GM18499 (cell line): ENCODE results near the gene ORAI1.
"Not testable (repeated sequence)": the region's sequence is repeated elsewhere in the genome, so short reads cannot be mapped to it uniquely, and the experiment has no call there.

Source experiments
- ATAC-seq: cut with Tn5 transposase; IDR thresholded peaks from one replicate; pipeline ENCODE4 v1.9.1; 2021; ENCODE audit warnings: moderate number of reproducible peaks; ENCODE audit not compliant: insufficient read depth, unreplicated experiment

The ORAI1 gene

GRCh38 chr12:121602766-121603165 is 23.6 kb upstream of the ORAI1 start:
- ATAC-seq, result no peak

GRCh38 chr12:121603581-121603980 is 22.7 kb upstream of the ORAI1 start:
- ATAC-seq, result no peak

GRCh38 chr12:121608301-121608700 is 18.0 kb upstream of the ORAI1 start:
- no peak for ATAC-seq

GRCh38 chr12:121610239-121611149 is 15.8 kb upstream of the ORAI1 start:
- no peak for ATAC-seq

- no peak for ATAC-seq
These were observed 15.0 kb upstream of the ORAI1 start for GRCh38 chr12:121611306-121611705.

GRCh38 chr12:121613462-121613861 is 12.9 kb upstream of the ORAI1 start:
- no peak for ATAC-seq

GRCh38 chr12:121614872-121615467 is 11.4 kb upstream of the ORAI1 start:
- no peak for ATAC-seq

- no peak for ATAC-seq
These were observed 7.6 kb upstream of the ORAI1 start for GRCh38 chr12:121618659-121619233.

GRCh38 chr12:121620333-121620891 is 5.9 kb upstream of the ORAI1 start:
- ATAC-seq, result no peak

- peak; percentile 27 for ATAC-seq
These were observed 717 bp downstream of the ORAI1 start for GRCh38 chr12:121626853-121627640.

GRCh38 chr12:121628037-121628436 is 1.7 kb downstream of the ORAI1 start:
- no peak for ATAC-seq

GRCh38 chr12:121628536-121628935 is 2.2 kb downstream of the ORAI1 start:
- no peak for ATAC-seq

- ATAC-seq, result no peak
These were observed 4.5 kb downstream of the ORAI1 start for GRCh38 chr12:121630791-121631355.

- ATAC-seq, result no peak
These were observed 6.0 kb downstream of the ORAI1 start for GRCh38 chr12:121632069-121632970.

GRCh38 chr12:121633833-121634196 is 7.5 kb downstream of the ORAI1 start:
- not testable (repeated sequence) for ATAC-seq

- ATAC-seq, result no peak
These were observed 8.5 kb downstream of the ORAI1 start for GRCh38 chr12:121634836-121635235.

- ATAC-seq, result no peak
These were observed 11.0 kb downstream of the ORAI1 start for GRCh38 chr12:121637231-121637914.
